ENCODE results near the gene ACTL10. TPM values are rescaled to one million over a fixed set of nuclear protein-coding genes. Genes with fewer than 3 reads are reported as not detected.
"Not testable (repeated sequence)": the region's sequence is repeated elsewhere in the genome, so short reads cannot be mapped to it uniquely, and the experiment has no call there.

The ACTL10 gene
- total RNA-seq, 4 donors from 2014 or later = 0.54 to 2.7 (median 2.1) TPM

DNA sequence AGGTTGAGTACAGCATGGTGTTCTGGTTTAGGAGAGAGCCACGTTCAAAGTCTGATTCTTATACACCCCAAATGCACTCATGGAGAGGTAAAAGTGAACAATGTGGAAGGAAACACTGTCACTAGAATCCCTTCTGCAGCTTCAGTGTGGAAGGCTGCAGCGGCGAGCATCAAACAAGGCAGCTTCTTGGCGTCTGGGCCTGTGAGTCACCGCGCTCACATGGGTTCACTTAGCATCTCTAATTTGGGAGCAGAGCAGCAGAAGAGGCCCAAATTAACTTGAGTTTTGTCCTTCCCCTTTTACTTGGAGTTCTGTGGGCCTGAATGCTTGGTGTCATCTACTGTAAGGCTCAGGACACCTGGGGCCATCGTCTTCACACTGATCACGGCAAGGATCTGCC is 30.4 kb downstream of the ACTL10 start:
- peak; percentile 84 for ATAC-seq
- Histone ChIP-seq H3K27ac (peak overlapping the region in 3 of 4 donors; percentile 16 to 50 (median 46)), H3K36me3 (no peaks in the 10 kb centered on the region), H3K4me1 (peaks cover 0 to 33% (median 0%) of the 10 kb centered on the region in 3 donors), H3K27me3 (no peaks in the 10 kb centered on the region), H3K4me3 (no peak overlapping the region), H3K9me3 (no peaks in the 10 kb centered on the region)
- WGBS, 2 donors (ENCODE audit: low coverage in 1 of 2) = 35 to 64% methylated on average over 5 to 6 of the region's 8 CpGs
- TF ChIP-seq, protein P1, sequence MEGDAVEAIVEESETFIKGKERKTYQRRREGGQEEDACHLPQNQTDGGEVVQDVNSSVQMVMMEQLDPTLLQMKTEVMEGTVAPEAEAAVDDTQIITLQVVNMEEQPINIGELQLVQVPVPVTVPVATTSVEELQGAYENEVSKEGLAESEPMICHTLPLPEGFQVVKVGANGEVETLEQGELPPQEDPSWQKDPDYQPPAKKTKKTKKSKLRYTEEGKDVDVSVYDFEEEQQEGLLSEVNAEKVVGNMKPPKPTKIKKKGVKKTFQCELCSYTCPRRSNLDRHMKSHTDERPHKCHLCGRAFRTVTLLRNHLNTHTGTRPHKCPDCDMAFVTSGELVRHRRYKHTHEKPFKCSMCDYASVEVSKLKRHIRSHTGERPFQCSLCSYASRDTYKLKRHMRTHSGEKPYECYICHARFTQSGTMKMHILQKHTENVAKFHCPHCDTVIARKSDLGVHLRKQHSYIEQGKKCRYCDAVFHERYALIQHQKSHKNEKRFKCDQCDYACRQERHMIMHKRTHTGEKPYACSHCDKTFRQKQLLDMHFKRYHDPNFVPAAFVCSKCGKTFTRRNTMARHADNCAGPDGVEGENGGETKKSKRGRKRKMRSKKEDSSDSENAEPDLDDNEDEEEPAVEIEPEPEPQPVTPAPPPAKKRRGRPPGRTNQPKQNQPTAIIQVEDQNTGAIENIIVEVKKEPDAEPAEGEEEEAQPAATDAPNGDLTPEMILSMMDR (IDR thresholded peaks at IDR 0.05) = no peak
- TF ChIP-seq POLR2AphosphoS5 (IDR thresholded peaks at IDR 0.05) = no peak
- TF ChIP-seq POLR2A (IDR thresholded peaks at IDR 0.05) = no peak
- TF ChIP-seq EP300 (IDR thresholded peaks at IDR 0.05) = no peak

DNA sequence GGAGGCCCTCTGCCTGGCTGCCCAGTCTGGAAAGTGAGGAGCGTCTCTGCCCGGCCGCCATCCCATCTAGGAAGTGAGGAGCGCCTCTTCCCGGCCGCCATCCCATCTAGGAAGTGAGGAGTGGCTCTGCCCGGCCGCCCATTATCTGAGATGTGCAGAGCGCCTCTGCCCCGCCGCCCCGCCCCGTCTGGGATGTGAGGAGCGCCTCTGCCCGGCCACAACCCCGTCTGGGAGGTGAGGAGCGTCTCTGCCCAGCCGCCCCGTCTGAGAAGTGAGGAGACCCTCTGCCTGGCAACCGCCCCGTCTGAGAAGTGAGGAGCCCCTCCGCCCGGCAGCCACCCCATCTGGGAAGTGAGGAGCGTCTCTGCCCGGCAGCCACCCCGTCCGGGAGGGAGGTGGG is 32.2 kb downstream of the ACTL10 start:
- WGBS, 2 donors (ENCODE audit: low coverage in 1 of 2) = no CpG with 5 or more reads among the region's 27 CpGs
- not testable (repeated sequence) for H3K9me3 ChIP-seq

DNA sequence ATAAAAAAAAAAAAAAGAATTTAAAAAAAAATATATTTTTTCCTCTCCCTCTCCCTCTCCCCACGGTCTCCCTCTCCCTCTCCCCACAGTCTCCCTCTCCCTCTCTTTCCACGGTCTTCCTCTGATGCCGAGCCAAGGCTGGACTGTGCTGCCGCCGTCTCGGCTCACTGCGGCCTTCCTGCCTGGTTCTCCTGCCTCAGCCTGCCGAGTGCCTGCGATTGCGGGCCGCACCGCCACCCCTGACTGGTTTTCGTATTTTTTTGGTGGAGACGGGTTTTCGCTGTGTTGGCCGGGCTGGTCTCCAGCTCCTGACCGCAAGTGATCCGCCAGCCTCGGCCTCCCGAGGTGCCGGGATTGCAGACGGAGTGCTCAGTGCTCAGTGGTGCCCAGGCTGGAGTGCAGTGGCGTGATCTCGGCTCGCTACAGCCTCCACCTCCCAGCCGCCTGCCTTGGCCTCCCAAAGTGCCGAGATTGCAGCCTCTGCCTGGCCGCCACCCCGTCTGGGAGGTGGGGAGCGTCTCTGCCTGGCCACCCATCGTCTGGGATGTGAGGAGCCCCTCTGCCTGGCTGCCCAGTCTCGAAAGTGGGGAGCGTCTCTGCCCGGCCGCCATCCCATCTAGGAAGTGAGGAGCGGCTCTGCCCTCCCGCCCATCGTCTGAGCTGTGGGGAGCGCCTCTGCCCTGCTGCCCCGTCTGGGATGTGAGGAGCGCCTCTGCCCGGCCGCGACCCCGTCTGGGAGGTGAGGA is 34.1 kb downstream of the ACTL10 start:
- Histone ChIP-seq H3K36me3 (peaks cover 0 to 12% of the 10 kb centered on the region in 2 donors), H3K4me1 (peaks cover 0 to 28% (median 0%) of the 10 kb centered on the region in 3 donors)
- not testable (repeated sequence) for H3K4me3 ChIP-seq, H3K27ac ChIP-seq, H3K9me3 ChIP-seq, ATAC-seq, H3K27me3 ChIP-seq
- 82 to 92% methylated on average over 8 to 13 of the region's 45 CpGs for WGBS, 2 donors (ENCODE audit: low coverage in 1 of 2)

More for the DNA sequence above, 32.2 kb downstream of the ACTL10 start:
- not testable (repeated sequence) for H3K36me3 ChIP-seq, ATAC-seq, H3K27me3 ChIP-seq, H3K4me3 ChIP-seq, H3K27ac ChIP-seq
- H3K4me1 ChIP-seq = peaks cover 0 to 37% (median 0%) of the 10 kb centered on the region in 3 donors

DNA sequence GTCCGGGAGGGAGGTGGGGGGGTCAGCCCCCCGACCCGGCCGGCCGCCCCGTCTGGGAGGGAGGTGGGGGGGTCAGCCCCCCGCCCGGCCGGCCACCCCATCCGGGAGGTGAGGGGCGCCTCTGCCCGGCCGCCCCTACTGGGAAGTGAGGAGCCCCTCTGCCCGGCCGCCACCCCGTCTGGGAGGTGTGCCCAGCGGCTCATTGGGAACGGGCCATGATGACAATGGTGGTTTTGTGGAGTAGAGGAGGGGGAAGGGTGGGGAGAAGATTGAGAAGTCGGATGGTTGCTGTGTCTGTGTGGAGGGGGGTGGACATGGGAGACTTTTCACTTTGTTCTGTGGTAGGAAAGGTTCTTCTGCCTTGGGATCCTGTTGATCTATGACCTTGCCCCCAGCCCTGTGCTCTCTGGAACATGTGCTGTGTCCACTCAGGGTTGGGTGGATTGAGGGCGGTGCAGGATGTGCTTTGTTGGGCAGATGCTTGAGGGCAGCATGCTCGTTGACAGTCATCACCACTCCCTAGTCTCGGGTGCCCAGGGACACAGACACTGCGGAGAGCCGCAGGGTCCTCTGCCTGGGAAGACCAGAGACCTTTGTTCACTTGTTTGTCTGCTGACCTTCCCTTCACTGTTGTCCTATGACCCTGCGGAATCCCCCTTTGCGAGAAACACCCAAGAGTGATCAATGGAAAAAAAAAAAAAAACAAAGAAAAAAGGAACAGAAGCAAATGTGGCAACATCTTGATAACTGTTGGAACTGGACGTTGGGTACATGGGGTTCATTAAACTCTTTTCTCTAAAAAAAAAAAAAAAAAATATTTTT is 35.1 kb downstream of the ACTL10 start:
- peaks cover 0 to 21% of the 10 kb centered on the region in 2 donors for H3K36me3 ChIP-seq
- no peak overlapping the region for H3K4me3 ChIP-seq
- ATAC-seq = no peak
- TF ChIP-seq POLR2A (IDR thresholded peaks at IDR 0.05) = no peak
- TF ChIP-seq POLR2AphosphoS5 (IDR thresholded peaks at IDR 0.05) = no peak
- TF ChIP-seq EP300 (IDR thresholded peaks at IDR 0.05) = no peak
- TF ChIP-seq, protein P1 (IDR thresholded peaks at IDR 0.05) = no peak
- peaks cover 0 to 18% (median 0%) of the 10 kb centered on the region in 3 donors for H3K4me1 ChIP-seq
- no peaks in the 10 kb centered on the region for H3K9me3 ChIP-seq
- no peak overlapping the region for H3K27ac ChIP-seq
- H3K27me3 ChIP-seq = no peaks in the 10 kb centered on the region
- WGBS, 2 donors (ENCODE audit: low coverage in 1 of 2) = 86% methylated on average over 6 of the region's 27 CpGs; no CpG with 5 or more reads in 1 of the 2 donors

DNA sequence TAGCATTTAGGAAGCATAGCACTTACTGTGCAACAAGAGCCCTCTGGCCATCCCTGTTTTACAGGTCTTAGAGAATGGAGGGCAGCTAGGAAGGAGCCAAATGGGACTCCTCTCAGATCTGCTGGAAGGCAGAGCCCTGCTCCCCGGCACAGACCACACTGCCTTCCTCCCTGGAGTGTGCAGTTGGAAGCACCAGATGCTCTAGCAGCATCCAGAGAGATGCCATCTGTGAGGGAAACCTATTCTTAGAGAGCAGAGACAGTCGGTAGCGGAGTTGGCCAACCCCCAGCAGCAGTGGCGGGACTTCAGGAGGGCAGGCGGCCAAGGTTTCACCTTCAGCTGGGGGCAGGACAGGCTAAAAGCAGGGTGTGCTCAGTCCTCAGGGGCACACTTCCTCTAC is 36.1 kb downstream of the ACTL10 start:
- no peaks in the 10 kb centered on the region for H3K27me3 ChIP-seq
- H3K9me3 ChIP-seq = no peaks in the 10 kb centered on the region
- peaks cover 0 to 9% (median 0%) of the 10 kb centered on the region in 3 donors for H3K4me1 ChIP-seq
- no peak overlapping the region for H3K4me3 ChIP-seq
- TF ChIP-seq POLR2A (IDR thresholded peaks at IDR 0.05) (no peak), EP300 (IDR thresholded peaks at IDR 0.05) (no peak), POLR2AphosphoS5 (IDR thresholded peaks at IDR 0.05) (no peak)
- TF ChIP-seq, protein P1 (IDR thresholded peaks at IDR 0.05) = no peak
- WGBS, 2 donors (ENCODE audit: low coverage in 1 of 2) = 32% methylated on average over 4 of the region's 5 CpGs; no CpG with 5 or more reads in 1 of the 2 donors
- ATAC-seq = no peak
- H3K27ac ChIP-seq = no peak overlapping the region
- peaks cover 0 to 32% of the 10 kb centered on the region in 2 donors for H3K36me3 ChIP-seq
